Mesenchymal stem cell (in vitro differentiated cells and primary cell): ENCODE measurements around the gene CIB2.

ENCODE experiments used
- DNase-seq: peaks from one replicate; pipeline ENCODE4 v3.0.0-alpha.2; 2013
- H2AFZ ChIP-seq: one replicate; pipeline ENCODE4 v1.6.1; 2013; ENCODE audit warnings: low read depth, mild to moderate bottlenecking, control low read depth, inconsistent platforms, low read length, moderate library complexity
- H2AK5ac ChIP-seq: 2 replicates; pipeline ENCODE4 v1.6.1; 2013; ENCODE audit warnings: low read length, moderate library complexity, mild to moderate bottlenecking, inconsistent platforms; ENCODE audit not compliant: severe bottlenecking
- H2BK120ac ChIP-seq: one replicate; pipeline ENCODE4 v1.6.1; 2013; ENCODE audit warnings: low read depth, mild to moderate bottlenecking, inconsistent platforms, low read length, moderate library complexity
- H2BK12ac ChIP-seq, 2 experiments: one replicate each; pipeline ENCODE4 v1.6.1; 2013; ENCODE audit warnings: inconsistent platforms in 2 of 2, low read length in 2 of 2, mild to moderate bottlenecking in 2 of 2, moderate library complexity in 2 of 2, control low read depth in 1 of 2
- H2BK15ac ChIP-seq: one replicate; pipeline ENCODE4 v1.6.1; 2013; ENCODE audit warnings: mild to moderate bottlenecking, low read depth, inconsistent platforms; ENCODE audit not compliant: poor library complexity, severe bottlenecking
- H2BK5ac ChIP-seq: 2 replicates; pipeline ENCODE4 v1.6.1; 2013; ENCODE audit warnings: low read depth, mild to moderate bottlenecking, low read length, control low read depth, inconsistent platforms; ENCODE audit not compliant: poor library complexity, severe bottlenecking
- H3K14ac ChIP-seq, 2 experiments: one replicate each; pipeline ENCODE4 v1.6.1; 2013; ENCODE audit warnings: inconsistent platforms in 2 of 2, low read length in 2 of 2, control low read depth in 1 of 2, mild to moderate bottlenecking in 1 of 2, moderate library complexity in 1 of 2
- H3K18ac ChIP-seq, 2 experiments: one replicate each; pipeline ENCODE4 v1.6.1; 2013; ENCODE audit warnings: inconsistent platforms in 2 of 2, low read length in 2 of 2, control low read depth in 1 of 2, low read depth in 1 of 2, mild to moderate bottlenecking in 1 of 2
- H3K23ac ChIP-seq, 2 experiments: one replicate each; pipeline ENCODE4 v1.6.1; 2013; ENCODE audit warnings: inconsistent platforms in 2 of 2, low read length in 2 of 2, mild to moderate bottlenecking in 2 of 2, moderate library complexity in 2 of 2, control low read depth in 1 of 2
- H3K27ac ChIP-seq: 2 replicates; pipeline ENCODE4 v1.5.1; 2013; ENCODE audit warnings: mild to moderate bottlenecking, moderate library complexity, low read length, control low read depth, inconsistent platforms; ENCODE audit not compliant: poor library complexity, severe bottlenecking
- H3K27me3 ChIP-seq, 2 experiments: 2 replicates each; pipeline versions ENCODE4 v1.6.1 to v1.7.0; 2013; ENCODE audit warnings: low read length in 2 of 2, mild to moderate bottlenecking in 2 of 2, moderate library complexity in 2 of 2, control low read depth in 1 of 2, inconsistent platforms in 1 of 2; ENCODE audit not compliant: control insufficient read depth in 1 of 2, insufficient read depth in 1 of 2
- H3K36me3 ChIP-seq, 2 experiments: 2 replicates each; pipeline versions ENCODE4 v1.6.1 to v1.7.0; 2013; ENCODE audit warnings: low read length in 2 of 2, control low read depth in 1 of 2, inconsistent platforms in 1 of 2, low read depth in 1 of 2, mild to moderate bottlenecking in 1 of 2; ENCODE audit not compliant: insufficient read depth in 2 of 2, control insufficient read depth in 1 of 2
- H3K4ac ChIP-seq, 2 experiments: one replicate each; pipeline ENCODE4 v1.6.1; 2013; ENCODE audit warnings: inconsistent platforms in 2 of 2, low read length in 2 of 2, mild to moderate bottlenecking in 2 of 2, moderate library complexity in 2 of 2, control low read depth in 1 of 2, low read depth in 1 of 2
- H3K4me1 ChIP-seq: 2 replicates; pipeline ENCODE4 v1.6.1; 2013; ENCODE audit warnings: low read depth, low read length, control low read depth; ENCODE audit not compliant: control insufficient read depth, insufficient read depth
- H3K4me2 ChIP-seq: 2 replicates; pipeline ENCODE4 v1.6.1; 2013; ENCODE audit warnings: low read length, mild to moderate bottlenecking, inconsistent platforms; ENCODE audit not compliant: poor library complexity, severe bottlenecking
- H3K4me3 ChIP-seq, 2 experiments: 2 replicates each; pipeline versions ENCODE4 v1.5.1 to v1.7.0; 2013; ENCODE audit warnings: low read length in 2 of 2, mild to moderate bottlenecking in 2 of 2, control low read depth in 1 of 2, low read depth in 1 of 2; ENCODE audit not compliant: insufficient read depth in 1 of 2
- H3K79me1 ChIP-seq: replicated peaks from 2 replicates; pipeline ENCODE4 v1.6.1; 2013; ENCODE audit warnings: mild to moderate bottlenecking, control low read depth, low read length, inconsistent platforms; ENCODE audit not compliant: poor library complexity, severe bottlenecking
- H3K9ac ChIP-seq: 2 replicates; pipeline ENCODE4 v1.7.0; 2013; ENCODE audit warnings: mild to moderate bottlenecking, low read length, moderate library complexity
- H3K9me3 ChIP-seq: 2 replicates; pipeline ENCODE4 v1.7.0; 2013; ENCODE audit warnings: mild to moderate bottlenecking, low read length; ENCODE audit not compliant: control insufficient read depth
- H4K8ac ChIP-seq: one replicate; pipeline ENCODE4 v1.6.1; 2013; ENCODE audit warnings: inconsistent platforms, mild to moderate bottlenecking, low read length, moderate library complexity
- H4K91ac ChIP-seq: one replicate; pipeline ENCODE4 v1.6.1; 2013; ENCODE audit warnings: mild to moderate bottlenecking, low read length, inconsistent platforms
- WGBS: methylation state at CpG from one replicate; pipeline ENCODE4 v1.1.7; 2013; ENCODE audit warnings: mixed read lengths; 5-methylcytosine and 5-hydroxymethylcytosine counted together

CIB2 gene

DNA sequence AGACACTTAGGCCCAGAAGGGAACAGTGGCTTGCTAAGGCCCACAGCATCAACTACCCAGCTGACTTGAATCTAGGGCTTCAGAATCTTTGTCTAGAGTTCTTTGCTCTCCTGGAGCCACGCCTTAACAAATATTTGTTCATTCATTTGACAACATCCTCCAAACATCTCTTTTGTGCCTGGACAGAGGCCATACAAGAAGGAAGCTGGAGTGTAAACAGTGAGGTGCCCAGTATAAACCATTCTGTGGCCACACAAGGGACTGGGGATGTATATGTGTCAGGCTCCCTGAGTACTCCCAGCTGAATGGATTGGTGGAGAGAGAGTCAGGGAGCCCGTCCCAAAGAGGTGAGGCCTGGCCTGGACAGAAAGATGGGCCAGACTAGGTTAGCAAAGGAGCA, 3.4 kb downstream of the CIB2 start:
- Histone ChIP-seq H2BK120ac (no peak overlapping the region), H3K4me2 (no peak overlapping the region), H3K4me1 (peaks cover 13% of the 10 kb centered on the region), H4K8ac (no peak overlapping the region), H3K27ac (no peak overlapping the region), H3K27me3 (peaks cover 0 to 30% of the 10 kb centered on the region in 2 experiments), H2BK5ac (no peak overlapping the region), H3K36me3 (peaks cover 0 to 3% of the 10 kb centered on the region in 2 experiments), H3K4ac (no peak overlapping the region), H2AFZ (no peak overlapping the region), H2BK12ac (peak overlapping the region in 1 of 2 experiments; percentile 25), H3K9ac (no peak overlapping the region), H3K23ac (peak overlapping the region in 1 of 2 experiments; percentile 56), H2BK15ac (no peak overlapping the region), H3K14ac (no peak overlapping the region), H3K9me3 (no peaks in the 10 kb centered on the region), H3K4me3 (no peak overlapping the region), H4K91ac (no peak overlapping the region), H2AK5ac (no peak overlapping the region), H3K79me1 (peaks cover 5% of the 10 kb centered on the region), H3K18ac (no peak overlapping the region)
- 57% methylated on average over 1 of the region's 2 CpGs for WGBS
- peak; percentile 52 for DNase-seq

DNA sequence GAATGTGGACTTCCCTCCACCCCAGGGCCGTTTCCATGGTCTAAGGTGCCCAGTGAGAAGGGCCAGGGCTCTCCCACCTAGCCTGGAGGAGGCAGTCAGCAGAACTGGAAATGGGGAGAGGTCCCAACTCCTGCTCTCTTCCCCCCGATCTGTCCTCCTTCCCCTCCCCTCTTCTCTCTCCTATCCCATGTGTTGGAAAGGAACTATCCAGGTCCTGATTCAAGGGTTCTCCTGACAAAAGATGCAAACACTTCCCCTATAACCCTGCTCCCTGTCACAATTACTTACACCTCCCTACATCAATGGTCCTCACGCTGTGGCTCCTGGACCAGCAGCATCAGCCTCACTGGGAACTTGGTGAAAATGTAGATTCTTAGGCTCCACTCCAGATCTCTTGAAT, 6.0 kb downstream of the CIB2 start:
- WGBS: 94% methylated on average over 2 of the region's 3 CpGs
- Histone ChIP-seq H2BK12ac (no peak overlapping the region), H2BK120ac (no peak overlapping the region), H3K27ac (no peak overlapping the region), H3K9me3 (no peaks in the 10 kb centered on the region), H3K14ac (no peak overlapping the region), H3K4me3 (no peak overlapping the region), H3K23ac (no peak overlapping the region), H3K36me3 (peaks cover 0 to 18% of the 10 kb centered on the region in 2 experiments), H2BK5ac (no peak overlapping the region), H4K8ac (no peak overlapping the region), H3K4ac (no peak overlapping the region), H2AK5ac (no peak overlapping the region), H2BK15ac (no peak overlapping the region), H2AFZ (no peak overlapping the region), H3K9ac (no peak overlapping the region), H3K27me3 (peaks cover 0 to 36% of the 10 kb centered on the region in 2 experiments), H4K91ac (no peak overlapping the region), H3K4me1 (peaks cover 6% of the 10 kb centered on the region), H3K79me1 (peaks cover 5% of the 10 kb centered on the region), H3K4me2 (no peak overlapping the region), H3K18ac (no peak overlapping the region)
- no peak for DNase-seq

DNA sequence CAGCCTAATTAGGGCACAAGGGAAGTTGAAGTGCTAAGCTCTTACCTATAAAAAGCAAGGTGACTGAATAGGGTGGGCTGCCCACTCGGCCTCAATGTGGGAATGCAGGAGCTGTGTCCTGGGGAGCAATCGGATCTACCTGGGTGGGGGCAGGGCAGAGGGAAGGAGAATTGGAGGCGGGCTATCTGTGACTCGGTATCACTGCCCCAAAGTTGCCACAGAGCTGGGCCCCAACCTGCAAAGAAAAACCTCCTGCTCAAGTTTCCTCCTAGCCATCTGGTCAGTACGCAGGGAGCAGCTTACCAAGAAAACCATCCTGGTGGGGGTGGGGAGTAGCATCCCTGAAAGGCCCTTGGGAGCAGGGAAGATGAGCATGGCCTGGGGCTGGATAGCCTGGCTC, 10.7 kb downstream of the CIB2 start:
- WGBS: 63% methylated on average over 4 of the region's 5 CpGs
- Histone ChIP-seq H4K8ac (no peak overlapping the region), H3K27me3 (peaks cover 0 to 27% of the 10 kb centered on the region in 2 experiments), H3K4me3 (no peak overlapping the region), H3K4me2 (no peak overlapping the region), H3K9ac (no peak overlapping the region), H2BK15ac (no peak overlapping the region), H3K14ac (no peak overlapping the region), H2BK12ac (no peak overlapping the region), H3K4me1 (peaks cover 2% of the 10 kb centered on the region), H3K36me3 (peaks cover 0 to 18% of the 10 kb centered on the region in 2 experiments), H4K91ac (no peak overlapping the region), H2AFZ (no peak overlapping the region), H2BK120ac (no peak overlapping the region), H2AK5ac (no peak overlapping the region), H3K27ac (no peak overlapping the region), H2BK5ac (no peak overlapping the region), H3K4ac (no peak overlapping the region), H3K23ac (no peak overlapping the region), H3K18ac (peak overlapping the region in 1 of 2 experiments; percentile 21), H3K79me1 (peaks cover 2% of the 10 kb centered on the region), H3K9me3 (no peaks in the 10 kb centered on the region)
- no peak for DNase-seq

DNA sequence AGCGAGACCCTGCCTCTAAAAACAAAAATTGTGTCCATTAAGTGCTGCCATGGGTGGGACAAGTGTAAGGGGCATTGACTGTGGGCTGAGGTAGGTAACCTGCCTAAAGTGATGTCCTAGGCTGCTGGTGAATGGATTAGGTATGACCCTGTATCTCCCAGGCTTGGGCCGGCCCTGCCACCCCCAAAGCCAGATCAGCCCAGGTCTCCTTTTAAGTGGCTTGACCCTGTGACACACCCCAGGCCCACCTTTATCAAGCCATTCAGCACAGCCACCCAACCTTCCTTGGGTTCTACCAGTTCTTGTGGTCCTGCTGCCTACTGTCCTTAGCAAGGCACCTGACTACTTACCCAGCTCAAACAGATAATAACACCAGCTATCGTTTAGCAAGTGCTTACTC, 18.7 kb downstream of the CIB2 start:
- Histone ChIP-seq H3K36me3 (peaks cover 0 to 3% of the 10 kb centered on the region in 2 experiments), H3K9me3 (no peaks in the 10 kb centered on the region), H3K79me1 (no peaks in the 10 kb centered on the region), H3K14ac (no peak overlapping the region), H3K4me2 (no peak overlapping the region), H2BK15ac (no peak overlapping the region), H3K27me3 (peaks cover 0 to 12% of the 10 kb centered on the region in 2 experiments), H2BK12ac (no peak overlapping the region), H2BK120ac (no peak overlapping the region), H2AFZ (no peak overlapping the region), H2BK5ac (no peak overlapping the region), H4K91ac (no peak overlapping the region), H3K9ac (no peak overlapping the region), H3K27ac (no peak overlapping the region), H3K18ac (no peak overlapping the region), H3K4me1 (peaks cover 15% of the 10 kb centered on the region), H3K4me3 (no peak overlapping the region), H3K4ac (no peak overlapping the region), H3K23ac (no peak overlapping the region), H4K8ac (no peak overlapping the region), H2AK5ac (peak overlapping the region; percentile 46)
- no peak for DNase-seq
- 82% methylated on average over 2 of the region's 3 CpGs for WGBS
